Measurements from ENCODE around the gene CEP57L1. TPM values are rescaled to one million over a fixed set of nuclear protein-coding genes. Genes with fewer than 3 reads are reported as not detected.
"Not testable (repeated sequence)": the region's sequence is repeated elsewhere in the genome, so short reads cannot be mapped to it uniquely, and the experiment has no call there.

The CEP57L1 gene
- total RNA-seq, 1 experiment from 2014 or later = 27.2 TPM

DNA sequence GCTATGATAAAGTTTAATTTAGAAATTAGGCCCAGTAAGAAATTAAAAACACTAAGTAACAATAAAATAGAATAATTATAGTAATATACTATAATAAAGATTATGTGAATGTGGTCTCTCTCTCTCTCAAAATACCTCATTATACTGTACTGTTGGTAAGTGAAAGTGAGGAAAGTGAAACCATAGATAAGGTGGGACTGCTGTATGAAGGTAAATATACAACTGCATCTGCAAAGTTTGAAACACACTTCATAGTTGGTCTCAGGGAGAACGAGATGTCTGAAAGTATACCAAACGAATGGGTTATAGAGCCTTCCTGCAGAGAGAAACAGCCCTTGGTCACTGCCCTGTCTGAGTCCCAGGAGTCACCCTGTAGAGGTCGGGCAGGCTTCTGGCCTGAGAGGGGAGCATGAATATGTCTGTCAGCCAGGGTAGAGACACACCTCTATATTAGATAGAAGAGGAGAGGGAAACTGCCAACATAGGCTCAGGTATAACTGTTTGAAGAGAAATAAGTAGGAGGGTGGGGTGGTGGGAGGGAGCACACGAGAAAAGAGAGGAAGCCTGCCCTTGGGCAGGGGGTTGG, 32.4 kb upstream of the CEP57L1 start:
- no peak overlapping the region for H3K4me3 ChIP-seq
- DNase-seq = no peak
- no peaks in the 10 kb centered on the region for H3K27me3 ChIP-seq
- H3K36me3 ChIP-seq = no peaks in the 10 kb centered on the region
- H3K9me3 ChIP-seq = no peaks in the 10 kb centered on the region

GRCh38 chr6:109069746-109070145, 25.6 kb upstream of the CEP57L1 start:
- Histone ChIP-seq H3K9me3 (no peaks in the 10 kb centered on the region), H3K27me3 (no peaks in the 10 kb centered on the region), H3K36me3 (no peaks in the 10 kb centered on the region), H3K4me3 (no peak overlapping the region)
- no peak for DNase-seq

DNA sequence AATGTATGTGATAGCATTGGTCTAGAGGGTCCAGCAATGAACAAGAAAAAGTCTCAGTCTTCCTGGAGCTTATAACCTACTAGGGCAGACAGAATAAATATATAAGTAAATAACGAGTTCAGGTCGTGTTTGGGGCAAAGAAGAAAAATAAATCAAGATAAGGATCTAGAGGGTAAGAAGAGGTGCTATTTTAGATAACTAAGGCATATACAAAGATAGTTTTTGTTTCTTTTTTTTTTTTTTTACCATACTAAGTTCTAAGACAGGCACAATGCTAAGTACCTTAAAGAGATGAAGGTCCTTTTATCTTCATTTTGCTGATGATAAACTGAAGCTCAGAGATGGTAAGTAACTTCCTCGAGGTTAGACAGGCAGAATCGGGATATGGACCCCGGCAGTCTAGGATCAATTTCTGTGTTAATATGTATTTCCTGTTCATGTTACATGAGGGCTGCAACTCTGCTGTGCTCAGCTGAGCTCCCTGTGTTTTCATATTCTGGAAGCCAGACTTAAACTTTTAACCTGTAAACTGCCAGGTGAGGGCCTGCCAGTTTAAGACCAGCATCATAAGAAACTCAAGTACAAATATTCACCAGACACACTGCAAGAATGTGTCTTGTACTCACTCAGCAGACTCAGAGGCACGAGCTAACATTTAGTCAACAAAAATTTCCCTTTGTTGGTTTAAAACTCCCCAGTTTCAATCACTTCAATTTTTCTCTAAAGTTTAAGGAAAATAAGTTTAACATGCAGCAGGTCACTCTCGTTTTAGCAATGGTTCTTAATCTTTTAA, 24.0 kb upstream of the CEP57L1 start:
- Histone ChIP-seq H3K27me3 (no peaks in the 10 kb centered on the region), H3K9me3 (no peaks in the 10 kb centered on the region), H3K36me3 (no peaks in the 10 kb centered on the region), H3K4me3 (no peak overlapping the region)
- DNase-seq = no peak

DNA sequence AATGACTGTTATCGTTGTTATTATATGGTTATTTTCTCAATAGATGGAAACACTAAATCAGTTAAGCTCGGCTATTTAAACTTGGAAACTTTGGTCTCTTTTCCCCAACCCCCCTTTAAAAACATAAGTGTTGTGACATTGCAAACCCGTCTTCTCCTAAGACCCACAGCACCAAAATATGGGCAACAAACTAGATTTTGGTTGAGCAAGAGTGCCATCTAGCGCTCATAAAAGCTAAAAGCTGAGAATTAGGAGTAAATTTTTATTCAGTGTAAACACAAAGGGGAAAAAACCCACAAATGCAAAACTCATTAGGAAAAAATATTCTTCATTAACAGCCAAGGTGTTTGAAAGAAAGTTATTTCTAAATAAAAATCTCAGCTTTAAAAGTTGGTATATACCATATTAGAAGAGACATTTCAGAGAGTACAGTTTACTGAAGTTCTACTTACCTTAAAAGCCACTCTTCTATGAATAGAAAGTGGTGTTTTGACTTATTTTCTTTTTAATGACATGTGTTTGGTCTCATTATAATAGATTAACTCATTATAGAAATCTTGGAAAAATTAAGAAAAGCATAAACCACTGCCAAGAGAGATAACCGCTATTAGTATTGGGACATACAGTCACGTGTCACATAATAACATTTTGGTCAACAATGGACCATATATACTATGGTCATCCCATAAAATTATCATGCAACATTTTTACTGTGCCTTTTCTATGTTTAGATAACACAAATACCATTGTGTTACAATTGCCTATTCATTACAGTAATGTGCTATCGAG, 21.8 kb upstream of the CEP57L1 start:
- no peak overlapping the region for H3K4me3 ChIP-seq
- DNase-seq = no peak
- H3K9me3 ChIP-seq = no peaks in the 10 kb centered on the region
- H3K36me3 ChIP-seq = no peaks in the 10 kb centered on the region
- no peaks in the 10 kb centered on the region for H3K27me3 ChIP-seq

DNA sequence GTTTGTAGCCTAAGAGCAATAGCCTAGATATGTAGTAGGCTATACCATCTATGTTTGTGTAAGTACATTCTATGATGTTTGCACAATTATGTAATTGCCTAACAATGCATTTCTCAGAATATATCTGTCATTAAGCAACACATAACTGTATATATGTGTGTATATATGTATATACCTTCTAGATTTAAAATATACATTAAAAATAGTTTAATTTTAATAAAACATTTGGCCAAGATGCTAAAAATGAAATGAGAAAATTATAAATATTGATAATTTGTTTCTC, 21.2 kb upstream of the CEP57L1 start:
- no peaks in the 10 kb centered on the region for H3K36me3 ChIP-seq
- H3K9me3 ChIP-seq = no peaks in the 10 kb centered on the region
- H3K4me3 ChIP-seq = no peak overlapping the region
- no peak for DNase-seq
- no peaks in the 10 kb centered on the region for H3K27me3 ChIP-seq

GRCh38 chr6:109075934-109076333, 19.4 kb upstream of the CEP57L1 start:
- Histone ChIP-seq H3K36me3 (no peaks in the 10 kb centered on the region), H3K9me3 (no peaks in the 10 kb centered on the region), H3K27me3 (no peaks in the 10 kb centered on the region), H3K4me3 (no peak overlapping the region)
- no peak for DNase-seq

GRCh38 chr6:109076377-109076776, 18.9 kb upstream of the CEP57L1 start:
- no peak for DNase-seq
- Histone ChIP-seq H3K36me3 (no peaks in the 10 kb centered on the region), H3K4me3 (no peak overlapping the region), H3K27me3 (no peaks in the 10 kb centered on the region), H3K9me3 (no peaks in the 10 kb centered on the region)

DNA sequence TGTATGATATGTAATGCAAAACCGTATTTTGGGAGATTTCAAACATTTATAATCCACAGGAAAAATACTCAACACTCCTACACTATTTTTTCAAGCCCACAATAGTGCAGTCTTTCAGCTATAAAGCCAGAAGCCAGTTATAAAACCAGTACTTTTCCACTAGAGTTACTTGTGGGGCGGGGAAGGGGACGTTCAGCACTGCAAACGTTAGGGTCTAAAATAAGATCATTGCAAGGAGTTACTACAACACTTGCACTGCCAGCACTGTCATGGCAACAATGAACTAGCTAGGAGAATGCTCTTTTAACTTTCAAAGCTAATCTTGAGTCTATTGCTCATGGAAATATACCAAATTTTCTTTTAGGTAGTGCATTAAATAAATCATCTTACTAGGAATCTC, 15.3 kb upstream of the CEP57L1 start:
- no peaks in the 10 kb centered on the region for H3K27me3 ChIP-seq
- no peak overlapping the region for H3K4me3 ChIP-seq
- no peak for DNase-seq
- H3K9me3 ChIP-seq = no peaks in the 10 kb centered on the region
- no peaks in the 10 kb centered on the region; the same call in 1 of the 2 replicates for H3K36me3 ChIP-seq

DNA sequence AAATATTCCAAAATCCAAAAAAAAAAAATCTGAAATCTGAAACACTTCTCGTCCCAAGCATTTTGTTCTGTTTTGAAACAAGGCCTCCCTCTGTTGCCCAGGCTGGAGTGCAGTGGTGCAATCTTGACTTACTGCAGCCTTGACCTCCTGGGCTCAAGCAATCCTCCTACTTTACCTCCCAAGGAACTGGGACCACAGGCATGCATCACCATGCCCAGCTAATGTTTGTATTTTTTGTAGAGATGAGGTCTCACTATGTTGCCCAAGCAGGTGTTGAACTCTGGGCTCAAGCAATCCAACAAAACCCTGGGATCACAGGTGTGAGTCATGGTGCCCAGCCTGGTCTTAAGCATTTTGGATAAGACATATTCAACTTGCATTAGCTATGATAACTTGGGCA, 14.3 kb upstream of the CEP57L1 start:
- H3K4me3 ChIP-seq = no peak overlapping the region
- no peaks in the 10 kb centered on the region; the same call in 1 of the 2 replicates for H3K36me3 ChIP-seq
- H3K27me3 ChIP-seq = no peaks in the 10 kb centered on the region
- no peak for DNase-seq
- no peaks in the 10 kb centered on the region for H3K9me3 ChIP-seq

- no peak for DNase-seq
- no peak overlapping the region for H3K4me3 ChIP-seq
- no peaks in the 10 kb centered on the region for H3K27me3 ChIP-seq
- no peaks in the 10 kb centered on the region; the same call in 1 of the 2 replicates for H3K36me3 ChIP-seq
- no peaks in the 10 kb centered on the region for H3K9me3 ChIP-seq
Measured at GRCh38 chr6:109081516-109082187, 13.7 kb upstream of the CEP57L1 start.

- Histone ChIP-seq H3K4me3 (no peak overlapping the region), H3K9me3 (no peaks in the 10 kb centered on the region), H3K36me3 (no peaks in the 10 kb centered on the region; the same call in 1 of the 2 replicates), H3K27me3 (no peaks in the 10 kb centered on the region)
- DNase-seq = peak; percentile 72
Measured at GRCh38 chr6:109082188-109082577, 13.1 kb upstream of the CEP57L1 start.

- H3K27me3 ChIP-seq = no peaks in the 10 kb centered on the region
- no peaks in the 10 kb centered on the region; the same call in 1 of the 2 replicates for H3K36me3 ChIP-seq
- no peak for DNase-seq
- no peak overlapping the region for H3K4me3 ChIP-seq
- H3K9me3 ChIP-seq = no peaks in the 10 kb centered on the region
Measured at GRCh38 chr6:109083657-109084056, 11.7 kb upstream of the CEP57L1 start.

DNA sequence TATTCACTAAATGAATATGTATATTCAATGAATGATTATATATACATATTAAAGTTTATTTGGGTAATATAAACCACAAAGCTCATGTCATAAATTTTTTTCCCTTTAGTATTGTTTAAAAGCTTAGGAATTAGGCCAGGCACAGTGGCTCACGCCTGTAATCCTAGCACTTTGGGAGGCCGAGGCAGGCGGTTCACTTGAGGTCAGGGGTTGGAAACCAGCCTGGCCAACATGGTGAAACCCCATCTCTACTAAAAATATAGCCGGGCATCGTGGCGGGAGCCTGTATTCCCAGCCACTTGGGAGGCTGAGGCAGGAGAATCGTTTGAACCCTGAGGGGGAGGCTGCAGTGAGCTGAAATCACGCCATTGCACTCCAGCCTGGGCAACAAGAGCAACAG, 11.2 kb upstream of the CEP57L1 start:
- H3K9me3 ChIP-seq, H3K36me3 ChIP-seq, H3K27me3 ChIP-seq, H3K4me3 ChIP-seq: not testable (repeated sequence)
- DNase-seq = peak; percentile 77

DNA sequence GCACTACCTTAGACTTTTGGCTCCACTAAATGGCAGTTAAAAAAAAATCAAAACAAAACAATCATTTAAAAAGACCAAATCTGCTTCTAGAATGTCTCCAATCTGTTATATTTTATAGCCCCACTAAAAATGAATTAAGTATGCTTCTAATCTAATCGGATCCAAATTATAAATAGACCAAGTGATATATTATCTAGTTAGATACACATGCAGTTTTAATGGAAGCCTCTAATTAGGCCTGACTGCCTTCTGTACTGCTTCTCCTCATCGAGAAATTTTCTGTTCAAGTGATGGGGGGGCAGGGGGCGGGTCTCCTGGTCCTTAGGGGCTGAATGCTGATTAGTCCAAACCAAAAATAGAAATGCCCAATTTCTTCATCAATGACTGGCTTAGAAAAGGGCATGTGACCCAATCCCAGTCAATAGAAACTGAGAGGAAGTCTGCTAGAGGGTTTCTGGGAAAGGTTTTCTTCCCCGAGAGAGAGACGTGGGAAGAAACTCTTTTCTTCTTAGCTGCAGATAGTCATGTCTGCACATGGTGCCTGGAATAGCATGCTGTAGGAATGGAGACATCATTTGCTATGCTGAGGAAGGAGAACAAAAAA, 7.5 kb upstream of the CEP57L1 start:
- Histone ChIP-seq H3K36me3 (no peaks in the 10 kb centered on the region; the same call in 1 of the 2 replicates), H3K4me3 (no peak overlapping the region), H3K27me3 (no peaks in the 10 kb centered on the region), H3K9me3 (no peaks in the 10 kb centered on the region)
- no peak for DNase-seq

GRCh38 chr6:109088995-109089394, 6.3 kb upstream of the CEP57L1 start:
- DNase-seq = no peak
- no peaks in the 10 kb centered on the region for H3K36me3 ChIP-seq
- H3K9me3 ChIP-seq = no peaks in the 10 kb centered on the region
- H3K4me3 ChIP-seq = no peak overlapping the region
- no peaks in the 10 kb centered on the region for H3K27me3 ChIP-seq

DNA sequence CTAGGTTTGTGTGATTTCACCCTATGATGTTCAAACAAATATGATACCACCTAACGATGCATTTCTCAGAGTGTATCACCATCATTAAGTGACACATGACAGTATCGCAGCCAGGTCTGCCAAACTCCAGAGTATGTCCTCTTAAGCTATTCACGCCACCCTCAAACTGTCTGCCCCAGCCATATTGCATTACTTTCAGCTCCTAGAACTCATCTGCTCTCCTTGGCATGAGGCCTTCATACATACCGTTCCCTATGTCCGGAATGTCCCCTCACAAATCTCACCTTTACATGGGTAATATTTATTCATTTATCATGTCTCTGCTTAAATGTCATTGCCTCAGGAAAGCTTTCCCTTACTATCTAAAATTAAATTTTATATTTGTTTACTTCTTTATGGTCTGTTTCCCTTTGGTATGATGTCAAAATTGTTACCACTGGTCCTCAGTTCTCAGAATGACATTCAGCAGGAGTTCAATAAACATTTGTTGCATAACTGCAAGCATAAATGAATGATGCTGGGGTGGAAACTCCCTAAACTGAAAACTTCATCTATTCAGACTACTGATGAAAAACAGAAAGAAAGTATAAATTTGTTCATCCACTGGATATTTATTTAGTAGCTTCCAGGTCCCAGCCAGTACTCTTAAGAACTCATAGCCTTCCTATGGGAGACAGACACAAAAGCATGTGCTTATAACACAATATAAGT, 3.8 kb upstream of the CEP57L1 start:
- Histone ChIP-seq H3K27me3 (no peaks in the 10 kb centered on the region), H3K9me3 (no peaks in the 10 kb centered on the region), H3K4me3 (peak overlapping the region; percentile 90)

More for the DNA sequence above, 3.8 kb upstream of the CEP57L1 start:
- DNase-seq = no peak
- H3K36me3 ChIP-seq = no peaks in the 10 kb centered on the region
